Lower leg skin (tissue), 4 donors: ENCODE measurements around the gene GPRIN1. TPM values are rescaled to one million over a fixed set of nuclear protein-coding genes. Genes with fewer than 3 reads are reported as not detected.
"Not testable (repeated sequence)": the region's sequence is repeated elsewhere in the genome, so short reads cannot be mapped to it uniquely, and the experiment has no call there.

Source experiments
- DNase-seq, 2 donors: peaks; one replicate each; pipeline ENCODE4 v3.0.0-alpha.2; 2019; ENCODE audit warnings: low spot score in 2 of 2
- H3K4me3 ChIP-seq: fragments of 200-600 bp; sonication (generic); 2 replicates; pipeline ENCODE4 v1.5.1; 2017; ENCODE audit warnings: mild to moderate bottlenecking, low read depth; ENCODE audit not compliant: poor library complexity, severe bottlenecking
- POLR2A ChIP-seq, 2 donors: fragments of 450-650 bp; IDR thresholded peaks; one replicate each; pipeline ENCODE4 v1.6.1; 2016 to 2017; ENCODE audit warnings: antibody characterized with exemption in 2 of 2, mild to moderate bottlenecking in 1 of 2, moderate library complexity in 1 of 2
- WGBS, 2 donors: methylation state at CpG; one replicate each; pipeline ENCODE4 v1.1.5; 2018; 5-methylcytosine and 5-hydroxymethylcytosine counted together
- intact Hi-C: fragments of 100-400 bp; cut with DNase I; formaldehyde crosslinking; loops from one replicate; pipeline ENCODE4 v1.15.0; 2023; ENCODE audit warnings: low total_unique reads
- total RNA-seq, 4 donors: library from RNA; depleted of rRNA; stranded (reverse); fragments of >200 nt; gene quantifications; one replicate each; pipeline ENCODE4 v1.1.0, GENCODE V29; 2016
- TF ChIP-seq, protein P1 (sequence below), 3 donors: fragments of 450-650 bp; IDR thresholded peaks; one replicate each; pipeline ENCODE4 v1.5.1; 2016; ENCODE audit warnings: antibody characterized with exemption in 3 of 3, mild to moderate bottlenecking in 3 of 3, moderate library complexity in 2 of 3

The GPRIN1 gene
- total RNA-seq, 4 donors from 2014 or later, result 0.72 to 1.7 (median 1.5) TPM

DNA sequence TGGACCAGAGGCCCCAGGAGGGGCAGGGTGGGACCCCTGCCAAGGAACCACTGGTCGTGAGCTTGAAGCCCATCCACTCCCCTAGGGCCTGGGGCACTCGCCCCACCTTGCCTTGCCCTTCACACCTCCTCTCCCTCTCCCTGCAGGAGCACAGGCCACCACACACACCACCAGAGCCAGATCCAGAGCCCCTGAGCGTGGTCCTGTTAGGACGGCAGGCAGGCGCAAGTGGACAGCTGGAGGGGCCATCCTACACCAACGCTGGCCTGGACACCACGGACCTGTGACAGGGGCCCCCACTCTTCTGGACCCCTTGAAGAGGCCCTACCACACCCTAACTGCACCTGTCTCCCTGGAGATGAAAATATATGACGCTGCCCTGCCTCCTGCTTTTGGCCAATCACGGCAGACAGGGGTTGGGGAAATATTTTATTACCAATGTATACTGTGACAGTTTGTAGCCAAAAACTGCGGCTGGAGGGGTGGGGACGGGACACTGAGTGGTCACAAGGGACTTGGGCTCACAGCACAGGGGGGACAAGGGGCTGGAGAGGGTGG, 14.5 kb downstream of the GPRIN1 start:
- H3K4me3 ChIP-seq, result no peak overlapping the region
- no peak for DNase-seq
- TF ChIP-seq, protein P1, sequence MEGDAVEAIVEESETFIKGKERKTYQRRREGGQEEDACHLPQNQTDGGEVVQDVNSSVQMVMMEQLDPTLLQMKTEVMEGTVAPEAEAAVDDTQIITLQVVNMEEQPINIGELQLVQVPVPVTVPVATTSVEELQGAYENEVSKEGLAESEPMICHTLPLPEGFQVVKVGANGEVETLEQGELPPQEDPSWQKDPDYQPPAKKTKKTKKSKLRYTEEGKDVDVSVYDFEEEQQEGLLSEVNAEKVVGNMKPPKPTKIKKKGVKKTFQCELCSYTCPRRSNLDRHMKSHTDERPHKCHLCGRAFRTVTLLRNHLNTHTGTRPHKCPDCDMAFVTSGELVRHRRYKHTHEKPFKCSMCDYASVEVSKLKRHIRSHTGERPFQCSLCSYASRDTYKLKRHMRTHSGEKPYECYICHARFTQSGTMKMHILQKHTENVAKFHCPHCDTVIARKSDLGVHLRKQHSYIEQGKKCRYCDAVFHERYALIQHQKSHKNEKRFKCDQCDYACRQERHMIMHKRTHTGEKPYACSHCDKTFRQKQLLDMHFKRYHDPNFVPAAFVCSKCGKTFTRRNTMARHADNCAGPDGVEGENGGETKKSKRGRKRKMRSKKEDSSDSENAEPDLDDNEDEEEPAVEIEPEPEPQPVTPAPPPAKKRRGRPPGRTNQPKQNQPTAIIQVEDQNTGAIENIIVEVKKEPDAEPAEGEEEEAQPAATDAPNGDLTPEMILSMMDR (IDR thresholded peaks at IDR 0.05), result no peak
- TF ChIP-seq POLR2A (IDR thresholded peaks at IDR 0.05), result no peak
- intact Hi-C loops, result no loop called here
- 80% methylated on average over 11 of the region's 11 CpGs for WGBS, 2 donors

DNA sequence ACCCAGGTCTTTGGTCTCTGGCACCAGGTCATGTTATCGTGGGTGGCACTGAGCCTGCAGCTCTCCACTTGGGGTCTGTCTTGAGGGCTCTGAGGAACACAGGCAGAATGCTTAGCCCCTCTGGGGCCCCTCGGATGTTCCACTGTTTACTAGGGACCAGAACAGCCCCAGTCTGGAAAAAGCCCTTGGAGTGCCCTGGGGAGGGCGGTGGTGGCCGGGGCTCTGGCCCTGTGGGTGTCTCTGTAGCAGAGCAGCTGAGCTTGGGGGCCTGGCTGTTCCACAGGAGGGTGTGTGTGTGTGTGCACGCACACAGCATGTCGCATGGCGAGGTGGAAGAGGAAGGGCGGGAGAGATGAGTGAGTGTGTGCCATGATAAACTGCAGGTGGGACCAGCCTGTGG, 15.4 kb downstream of the GPRIN1 start:
- intact Hi-C loops, result no loop called here
- no peak overlapping the region for H3K4me3 ChIP-seq
- DNase-seq, result no peak
- TF ChIP-seq POLR2A (IDR thresholded peaks at IDR 0.05), result no peak
- TF ChIP-seq, protein P1 (IDR thresholded peaks at IDR 0.05), result no peak
- WGBS, 2 donors, result 81 to 85% methylated on average over 8 of the region's 8 CpGs

DNA sequence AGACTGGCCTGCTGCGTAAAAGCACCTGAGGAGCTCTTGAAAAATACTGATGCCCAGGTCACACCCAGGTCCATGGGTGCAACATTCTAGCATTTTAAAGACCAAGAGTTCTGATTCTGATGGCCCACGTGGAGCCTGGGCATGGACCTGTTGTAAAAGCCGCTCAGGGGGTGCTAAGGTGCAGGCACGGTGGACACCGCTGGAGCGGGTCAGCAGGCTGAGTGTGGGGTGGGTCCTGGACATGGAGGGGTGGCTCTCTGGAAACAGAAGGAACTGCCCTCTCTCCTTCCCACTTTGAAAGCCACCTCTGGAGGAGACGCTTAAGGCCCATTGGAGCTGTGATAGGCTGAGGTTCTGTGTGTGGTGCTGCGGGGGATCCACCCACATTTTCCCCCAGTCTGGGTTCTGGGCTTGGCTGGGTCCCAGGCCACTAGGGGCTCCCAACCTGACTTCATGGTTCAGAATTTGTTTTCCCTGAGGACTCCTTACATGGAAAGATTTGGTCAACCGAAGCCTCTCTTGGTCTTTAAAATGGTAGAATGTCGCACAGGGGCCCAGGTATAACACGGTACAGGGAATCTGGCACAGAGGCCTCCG, 16.6 kb downstream of the GPRIN1 start:
- DNase-seq, result no peak
- no peak overlapping the region for H3K4me3 ChIP-seq
- 89 to 92% methylated on average over 11 to 12 of the region's 12 CpGs for WGBS, 2 donors
- intact Hi-C loops, result no loop called here
- no peak for TF ChIP-seq POLR2A (IDR thresholded peaks at IDR 0.05)
- TF ChIP-seq, protein P1 (IDR thresholded peaks at IDR 0.05), result no peak

DNA sequence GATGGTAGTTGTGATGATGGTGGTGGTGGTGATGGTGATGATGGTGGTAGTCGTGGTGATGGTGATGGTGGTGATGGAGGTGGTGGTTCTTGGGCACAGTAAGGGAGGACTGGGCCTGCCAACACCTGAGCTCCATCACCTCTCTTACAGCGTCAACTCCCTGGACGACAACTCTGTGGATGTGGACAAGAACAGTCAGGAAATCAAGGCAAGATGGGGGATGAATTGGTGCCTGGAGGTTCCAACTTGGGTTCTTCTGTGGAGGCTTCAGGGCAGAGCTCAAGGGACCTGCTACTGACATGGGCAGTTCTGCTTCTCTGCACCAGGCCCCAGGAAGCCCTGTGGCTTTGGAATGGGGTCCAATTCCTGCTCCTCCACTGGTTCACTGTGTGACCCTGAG, 17.4 kb downstream of the GPRIN1 start:
- intact Hi-C loops, result no loop called here
- TF ChIP-seq POLR2A (IDR thresholded peaks at IDR 0.05), result no peak
- TF ChIP-seq, protein P1 (IDR thresholded peaks at IDR 0.05), result no peak

GRCh38 chr5:176591667-176592066, 18.3 kb downstream of the GPRIN1 start:
- WGBS, 2 donors, result 26 to 61% methylated on average over 2 of the region's 2 CpGs
- intact Hi-C loops, DNase-seq, H3K4me3 ChIP-seq: not testable (repeated sequence)

More for the DNA sequence above, 17.4 kb downstream of the GPRIN1 start:
- no peak overlapping the region for H3K4me3 ChIP-seq
- 93 to 96% methylated on average over 3 of the region's 3 CpGs for WGBS, 2 donors
- no peak for DNase-seq

DNA sequence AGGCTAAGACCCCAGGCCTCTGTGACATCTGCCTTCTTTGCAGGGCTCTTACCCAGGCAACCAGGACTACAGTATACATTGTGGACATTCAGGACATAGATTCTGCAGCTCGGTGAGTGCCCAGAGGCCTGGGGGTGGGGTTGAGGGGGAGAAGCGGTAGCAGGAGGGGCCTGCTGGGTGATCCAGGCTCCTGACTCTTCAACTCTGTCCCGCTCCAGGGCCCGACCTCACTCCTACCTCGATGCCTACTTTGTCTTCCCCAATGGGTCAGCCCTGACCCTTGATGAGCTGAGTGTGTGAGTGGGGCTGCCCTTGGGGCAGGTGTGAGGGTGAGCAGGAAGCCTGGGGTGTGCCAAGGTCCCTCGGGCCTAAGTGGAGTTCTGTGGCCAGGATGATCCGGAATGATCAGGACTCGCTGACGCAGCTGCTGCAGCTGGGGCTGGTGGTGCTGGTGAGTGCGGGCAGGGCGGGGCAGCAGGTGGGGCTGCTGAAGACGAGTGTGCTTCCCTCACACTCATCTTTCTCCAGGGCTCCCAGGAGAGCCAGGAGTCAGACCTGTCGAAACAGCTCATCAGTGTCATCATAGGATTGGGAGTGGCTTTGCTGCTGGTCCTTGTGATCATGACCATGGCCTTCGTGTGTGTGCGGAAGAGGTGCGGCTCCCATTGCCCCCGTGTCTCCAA, 19.8 kb downstream of the GPRIN1 start:
- 60 to 71% methylated on average over 17 of the region's 17 CpGs for WGBS, 2 donors
- H3K4me3 ChIP-seq, result no peak overlapping the region
- intact Hi-C loops, result no loop called here
- no peak for DNase-seq
- TF ChIP-seq, protein P1 (IDR thresholded peaks at IDR 0.05), result no peak
- no peak for TF ChIP-seq POLR2A (IDR thresholded peaks at IDR 0.05)
